LHCN-M2 (cell line): ENCODE measurements around the gene WDR38. TPM values are rescaled to one million over a fixed set of nuclear protein-coding genes. Genes with fewer than 3 reads are reported as not detected.
"Not testable (repeated sequence)": the region's sequence is repeated elsewhere in the genome, so short reads cannot be mapped to it uniquely, and the experiment has no call there.

Experiments used
- DNase-seq: peaks from one replicate; pipeline ENCODE4 v3.0.0-alpha.2; 2012; ENCODE audit warnings: low read depth
- total RNA-seq: library from RNA; depleted of rRNA; stranded (reverse); fragments of >200 nt; gene quantifications from 2 replicates; pipeline ENCODE4 v1.2.3, GENCODE V29; 2014

The WDR38 gene
- total RNA-seq, 1 experiment from 2014 or later: not detected

- DNase-seq: peak; percentile 59
Measured at GRCh38 chr9:124834591-124834990, 18.7 kb upstream of the WDR38 start.

- peak; percentile 68 for DNase-seq
Measured at GRCh38 chr9:124835026-124835557, 18.2 kb upstream of the WDR38 start.

- not testable (repeated sequence) for DNase-seq
Measured at GRCh38 chr9:124838132-124838531, 15.1 kb upstream of the WDR38 start.

GRCh38 chr9:124838567-124839275 lies 14.5 kb upstream of the WDR38 start:
- not testable (repeated sequence) for DNase-seq

DNA sequence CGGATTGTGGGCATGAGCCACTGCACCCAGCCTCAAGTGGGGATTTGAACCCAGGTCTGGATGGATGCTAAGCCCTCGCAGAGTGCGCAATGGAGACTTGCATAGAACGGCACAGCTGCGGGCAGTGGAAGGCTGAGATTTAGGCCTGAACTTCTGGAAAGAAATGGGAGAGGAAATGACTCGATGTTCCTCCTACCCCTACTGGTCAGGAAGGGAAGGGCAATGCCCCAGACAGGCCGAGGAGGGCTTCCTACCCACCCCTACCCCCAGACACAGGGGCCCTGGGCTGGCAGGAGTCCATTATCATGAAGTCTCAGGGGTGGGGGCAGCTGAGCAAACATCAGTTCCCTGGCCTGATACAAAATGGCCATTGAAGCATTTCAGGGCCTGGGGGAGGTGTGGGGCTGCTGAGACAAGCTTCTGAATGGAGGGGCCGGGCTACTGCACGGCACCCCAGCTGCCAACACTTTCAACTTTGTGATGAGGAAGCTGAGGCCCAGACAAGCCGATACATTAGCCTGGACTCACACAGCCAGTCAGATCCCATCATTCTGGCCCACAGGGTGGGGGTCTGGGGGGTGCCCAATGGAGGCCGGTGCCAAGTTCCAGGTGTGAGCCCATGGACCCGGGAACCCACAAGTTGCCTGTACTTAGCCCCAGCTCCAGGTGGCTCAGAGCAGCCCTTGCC lies 13.5 kb upstream of the WDR38 start:
- DNase-seq: peak; percentile 64

DNA sequence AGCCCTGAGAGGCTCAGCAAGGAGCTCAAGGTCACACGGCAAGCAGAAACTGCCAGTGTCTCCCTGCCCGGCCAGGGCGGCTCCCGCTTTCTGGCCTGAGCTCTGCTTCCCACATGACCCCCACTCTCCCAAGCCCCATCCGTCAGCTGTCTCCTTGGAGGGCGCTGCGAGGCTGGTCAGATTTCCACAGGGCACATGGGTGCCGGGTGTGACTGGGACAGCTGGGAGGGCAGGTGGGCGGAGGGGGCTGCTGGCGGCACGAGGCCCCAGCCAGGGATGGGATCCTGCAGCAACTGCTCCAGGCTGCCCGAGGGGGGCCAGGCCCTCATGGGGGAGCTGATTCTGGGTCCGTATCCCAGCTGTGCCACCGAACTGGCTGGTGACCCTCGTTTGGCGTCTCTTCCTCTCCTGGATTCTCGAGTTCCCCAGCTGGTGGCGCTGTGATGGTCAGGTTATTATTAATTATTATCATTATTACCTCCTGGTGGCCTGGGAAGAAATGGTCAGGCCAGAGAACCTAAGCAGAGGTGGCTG lies 12.9 kb upstream of the WDR38 start:
- DNase-seq: peak; percentile 87

- DNase-seq: no peak
Measured at GRCh38 chr9:124841075-124841821, 12.0 kb upstream of the WDR38 start.

GRCh38 chr9:124843456-124844034 lies 9.7 kb upstream of the WDR38 start:
- no peak for DNase-seq

DNA sequence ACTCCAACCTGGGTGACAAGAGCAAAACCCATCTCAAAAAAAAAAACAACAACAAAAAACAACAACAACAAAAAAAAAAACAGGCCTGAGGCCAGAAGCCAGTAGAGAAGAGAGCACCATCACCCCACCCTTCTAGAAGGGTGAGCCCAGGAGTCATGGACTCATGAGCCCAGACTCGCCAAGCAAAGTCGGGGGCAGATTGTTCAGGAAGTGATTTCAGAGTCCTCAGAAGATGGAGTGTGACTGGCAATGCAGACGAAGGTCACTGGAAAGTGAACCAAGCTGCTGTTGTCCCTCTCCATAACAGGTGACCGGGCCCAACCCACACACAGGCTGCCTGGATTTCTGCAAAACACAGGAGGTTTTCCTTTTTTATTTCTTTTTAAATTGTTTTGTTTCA lies 9.0 kb upstream of the WDR38 start:
- DNase-seq: no peak

DNA sequence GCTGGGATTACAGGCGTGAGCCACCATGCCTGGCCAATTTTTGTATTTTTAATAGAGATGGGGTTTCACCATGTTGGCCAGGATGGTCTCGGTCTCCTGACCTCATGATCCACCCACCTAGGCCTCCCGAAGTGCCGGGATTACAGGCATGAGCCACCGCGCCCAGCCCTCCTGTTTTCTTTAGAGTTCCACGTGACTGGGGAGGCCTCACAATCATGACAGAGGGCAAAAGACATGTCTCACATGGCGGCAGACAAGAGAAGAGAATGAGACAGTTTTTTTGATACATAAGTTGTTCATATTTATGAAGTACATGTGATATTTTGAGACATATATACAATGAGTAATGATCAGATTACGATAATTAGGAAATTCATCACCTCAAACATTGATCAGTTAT lies 6.8 kb upstream of the WDR38 start:
- DNase-seq: not testable (repeated sequence)

GRCh38 chr9:124846969-124847368 lies 6.3 kb upstream of the WDR38 start:
- no peak for DNase-seq

- peak; percentile 68 for DNase-seq
Measured at GRCh38 chr9:124849801-124850200, 3.5 kb upstream of the WDR38 start.

GRCh38 chr9:124852121-124852828 lies 985 bp upstream of the WDR38 start:
- DNase-seq: peak; percentile 17

- no peak for DNase-seq
Measured at GRCh38 chr9:124853605-124854143, 414 bp downstream of the WDR38 start.

DNA sequence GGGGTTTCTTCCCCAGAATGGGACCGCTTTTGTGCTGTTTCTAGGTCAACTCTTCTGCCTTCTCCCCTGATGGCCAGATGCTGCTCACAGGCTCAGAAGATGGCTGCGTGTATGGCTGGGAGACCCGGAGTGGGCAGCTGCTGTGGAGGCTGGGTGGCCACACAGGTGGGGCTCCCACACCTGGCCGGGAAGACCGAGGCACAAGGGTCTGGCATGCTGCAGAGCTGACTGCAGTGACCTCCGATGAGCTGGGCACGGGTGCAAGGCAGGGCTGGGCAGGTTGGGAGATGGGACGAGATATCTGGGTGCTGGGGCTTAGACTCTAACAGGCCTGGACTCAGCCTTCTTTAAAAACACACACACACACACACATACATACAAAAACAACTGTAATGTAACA lies 901 bp downstream of the WDR38 start:
- DNase-seq: no peak

DNA sequence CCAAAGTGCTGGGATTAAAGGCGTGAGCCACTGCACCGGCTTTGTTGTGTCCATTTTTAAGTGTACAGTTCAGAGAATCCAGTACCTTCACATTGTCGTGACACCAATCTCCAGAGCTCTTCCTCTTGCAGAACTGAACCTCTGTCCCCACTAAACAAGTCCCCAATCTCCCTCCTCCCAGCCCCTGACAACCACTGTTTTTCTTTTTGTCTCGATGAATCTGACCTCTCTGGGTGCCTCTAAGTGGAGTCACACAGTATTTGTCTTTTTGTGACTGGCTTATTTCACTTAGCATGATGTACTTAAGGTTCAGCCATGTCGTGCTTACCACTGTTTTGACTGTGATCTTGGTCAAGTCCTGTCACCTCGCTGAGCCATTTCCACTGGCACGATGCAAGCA lies 1.6 kb downstream of the WDR38 start:
- DNase-seq: no peak

DNA sequence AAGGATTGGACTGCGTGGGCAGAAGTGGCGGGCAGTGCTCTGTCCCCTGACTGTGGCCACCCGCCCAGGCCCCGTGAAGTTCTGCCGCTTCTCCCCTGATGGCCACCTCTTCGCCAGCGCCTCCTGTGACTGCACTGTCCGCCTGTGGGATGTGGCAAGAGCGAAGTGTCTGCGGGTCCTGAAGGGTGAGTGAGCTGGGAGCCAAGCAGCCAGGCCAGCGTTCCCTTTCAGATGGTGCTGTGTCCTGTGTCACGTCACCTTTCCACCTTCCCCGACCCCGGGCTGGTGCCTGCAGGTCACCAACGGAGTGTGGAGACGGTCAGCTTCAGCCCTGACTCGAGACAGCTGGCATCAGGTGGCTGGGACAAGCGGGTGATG lies 2.3 kb downstream of the WDR38 start:
- no peak for DNase-seq

DNA sequence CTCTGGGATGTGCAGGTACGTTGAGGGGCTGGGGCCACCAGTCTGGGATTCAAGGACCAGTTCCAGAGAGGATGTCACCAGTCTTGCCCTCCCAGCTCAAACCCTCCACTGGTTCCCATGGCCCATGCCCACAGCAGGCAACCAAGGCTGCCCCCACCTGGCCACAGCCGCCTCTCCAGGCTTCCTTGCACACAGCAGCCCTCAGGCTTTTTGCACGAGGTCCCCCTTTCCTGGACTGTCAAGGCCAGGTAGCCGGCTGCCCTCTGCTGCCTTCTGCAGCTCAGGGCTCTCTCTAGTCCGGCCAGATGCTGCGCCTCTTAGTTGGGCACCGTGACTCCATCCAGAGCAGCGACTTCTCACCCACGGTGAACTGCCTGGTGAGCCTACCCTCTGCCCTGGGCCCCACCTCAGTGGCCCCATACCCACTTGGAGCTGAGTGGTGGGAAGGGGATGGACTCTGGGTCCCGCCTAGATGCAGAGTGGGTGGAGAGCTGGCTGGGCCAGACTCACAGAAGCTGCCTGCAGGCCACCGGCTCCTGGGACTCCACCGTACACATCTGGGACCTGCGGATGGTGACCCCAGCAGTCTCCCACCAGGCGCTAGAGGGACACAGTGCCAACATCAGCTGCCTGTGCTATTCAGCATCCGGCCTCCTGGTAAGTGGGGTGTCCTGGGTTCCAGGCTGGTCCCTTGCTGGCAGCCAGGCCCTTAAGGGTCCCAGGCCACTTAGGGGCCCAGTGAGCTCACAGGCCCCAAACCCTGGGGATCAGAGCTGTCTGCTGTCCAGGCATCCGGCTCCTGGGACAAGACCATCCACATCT lies 2.9 kb downstream of the WDR38 start:
- peak; percentile 38 for DNase-seq

DNA sequence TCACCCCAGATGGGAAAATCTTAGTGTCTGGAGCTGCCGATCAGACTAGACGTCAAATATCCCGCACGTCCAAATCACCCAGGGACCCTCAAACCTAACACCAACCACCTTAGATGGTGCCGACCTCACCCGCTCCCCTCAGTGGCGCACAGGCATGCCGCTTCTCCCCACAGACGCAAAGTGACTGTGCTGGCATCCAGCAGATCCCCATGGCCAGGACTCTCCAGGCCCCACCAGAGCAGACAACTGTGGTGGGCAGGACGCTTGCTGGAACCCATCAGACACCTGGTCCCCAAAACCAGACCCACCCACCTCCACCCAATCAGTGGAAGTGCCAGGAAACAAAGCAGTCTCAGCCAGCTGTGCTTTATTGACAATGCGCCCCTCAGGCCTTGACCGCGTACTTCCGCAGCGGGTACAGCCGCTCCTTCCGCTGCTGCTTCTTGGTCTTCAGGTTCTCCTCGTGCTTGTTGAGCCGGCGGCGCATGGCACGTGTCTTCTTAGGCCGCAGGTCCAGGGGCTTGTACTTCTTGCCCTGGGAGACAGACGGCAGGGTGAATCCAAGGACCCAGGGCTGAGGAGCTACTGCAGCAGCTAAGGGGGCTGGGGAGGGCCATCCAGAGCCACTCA lies 4.4 kb downstream of the WDR38 start:
- DNase-seq: no peak
